Lower lobe of right lung (tissue), 2 donors: ENCODE results near the gene CACNA1I. TPM values are rescaled to one million over a fixed set of nuclear protein-coding genes. Genes with fewer than 3 reads are reported as not detected.

Experiments
- ATAC-seq, 2 donors: fragments of 200-7000 bp; cut with Tn5 transposase; one replicate each; pipeline ENCODE4 v1.9.1; 2020 to 2022; ENCODE audit warnings: mild to moderate bottlenecking in 2 of 2, moderate library complexity in 2 of 2
- DNase-seq: peaks from one replicate; pipeline ENCODE4 v3.0.0-alpha.2; 2020
- H3K27ac ChIP-seq: fragments of 200-600 bp; one replicate; pipeline ENCODE4 v1.8.0; 2022
- H3K27me3 ChIP-seq: fragments of 200-600 bp; one replicate; pipeline ENCODE4 v1.8.0; 2022; ENCODE audit warnings: low read depth
- H3K36me3 ChIP-seq: fragments of 200-600 bp; one replicate; pipeline ENCODE4 v1.8.0; 2022; ENCODE audit warnings: mild to moderate bottlenecking
- H3K4me1 ChIP-seq: fragments of 200-600 bp; one replicate; pipeline ENCODE4 v1.8.0; 2022
- H3K4me3 ChIP-seq: fragments of 200-600 bp; one replicate; pipeline ENCODE4 v1.8.0; 2022; ENCODE audit warnings: mild to moderate bottlenecking
- H3K9me3 ChIP-seq: fragments of 200-600 bp; one replicate; pipeline ENCODE4 v1.8.0; 2022
- CTCF ChIP-seq: fragments of 200-600 bp; IDR thresholded peaks from one replicate; pipeline ENCODE4 v1.8.0; 2022; ENCODE audit warnings: antibody characterized with exemption, mild to moderate bottlenecking
- intact Hi-C: fragments of 100-400 bp; cut with DNase I; formaldehyde crosslinking; loops from one replicate; pipeline ENCODE4 v1.11.0; 2022
- total RNA-seq: library from RNA; stranded (reverse); fragmentation: NEBNext Ultra II Directional; extraction: Animal tissue kit (Norgen Biotek cat#: 25700); gene quantifications from one replicate; pipeline ENCODE4 v1.2.1, GENCODE V29; 2021
- donor health status: DM: no; HTN: yes; CAD: no; lungs with severe emphysema.

CACNA1I gene
- total RNA-seq, 1 donor from 2014 or later, result 0.21 TPM

DNA sequence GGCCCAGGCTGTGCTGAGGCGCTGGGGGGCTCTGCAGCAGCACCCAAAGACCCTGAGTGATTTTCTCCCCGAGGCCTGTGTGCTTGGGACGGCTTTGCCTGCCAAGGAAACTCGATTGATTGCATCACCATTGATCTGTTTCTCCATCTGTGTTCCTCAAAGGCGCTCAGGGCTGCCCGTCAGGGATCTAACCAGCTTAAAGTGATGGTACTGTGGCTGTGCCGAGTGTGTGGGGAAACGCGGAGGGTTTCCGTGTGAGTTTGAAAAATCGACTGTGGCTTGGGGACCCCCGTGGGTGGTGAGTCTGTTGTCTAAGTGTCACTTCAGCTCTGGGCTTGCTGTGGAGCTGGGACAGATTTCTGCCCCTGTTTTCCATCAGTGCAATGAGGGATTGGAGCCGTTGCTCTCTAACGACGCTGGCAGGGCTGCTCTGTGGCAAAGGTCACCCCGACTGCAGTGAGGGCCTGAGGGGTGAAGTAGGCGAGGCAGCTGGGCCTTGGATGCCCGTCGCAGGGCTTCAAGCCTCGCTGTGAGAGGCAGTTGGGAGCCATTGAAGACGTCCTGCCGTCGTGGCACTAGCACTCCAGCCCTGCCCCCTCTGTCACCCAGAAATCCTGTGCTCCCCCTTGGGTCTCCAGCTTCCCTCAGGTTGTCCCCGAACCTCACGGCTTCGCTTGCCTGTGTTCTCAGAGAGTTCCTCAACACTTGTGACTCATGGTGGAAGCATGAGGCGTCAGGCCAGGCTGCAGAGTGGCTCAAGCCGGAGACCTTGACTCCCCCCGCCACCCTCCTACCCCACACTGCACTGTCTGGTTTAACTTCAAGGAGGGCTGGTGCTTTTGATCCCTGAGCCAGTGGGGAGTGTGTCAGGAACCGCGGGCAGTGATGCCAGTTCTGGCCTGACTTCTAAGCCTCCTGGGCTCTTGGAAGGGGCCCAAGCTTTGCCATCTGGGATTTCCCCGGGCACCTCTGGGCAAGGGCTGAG, 21.8 kb downstream of the CACNA1I start:
- no peaks in the 10 kb centered on the region for H3K4me1 ChIP-seq
- ATAC-seq, result peak; percentile 47 to 72
- no peak for DNase-seq
- no peaks in the 10 kb centered on the region for H3K9me3 ChIP-seq
- H3K27ac ChIP-seq, result no peak overlapping the region
- no peak for TF ChIP-seq CTCF
- no peaks in the 10 kb centered on the region for H3K36me3 ChIP-seq
- intact Hi-C loops, result no loop called here
- H3K4me3 ChIP-seq, result no peak overlapping the region
- peaks cover 51% of the 10 kb centered on the region for H3K27me3 ChIP-seq

DNA sequence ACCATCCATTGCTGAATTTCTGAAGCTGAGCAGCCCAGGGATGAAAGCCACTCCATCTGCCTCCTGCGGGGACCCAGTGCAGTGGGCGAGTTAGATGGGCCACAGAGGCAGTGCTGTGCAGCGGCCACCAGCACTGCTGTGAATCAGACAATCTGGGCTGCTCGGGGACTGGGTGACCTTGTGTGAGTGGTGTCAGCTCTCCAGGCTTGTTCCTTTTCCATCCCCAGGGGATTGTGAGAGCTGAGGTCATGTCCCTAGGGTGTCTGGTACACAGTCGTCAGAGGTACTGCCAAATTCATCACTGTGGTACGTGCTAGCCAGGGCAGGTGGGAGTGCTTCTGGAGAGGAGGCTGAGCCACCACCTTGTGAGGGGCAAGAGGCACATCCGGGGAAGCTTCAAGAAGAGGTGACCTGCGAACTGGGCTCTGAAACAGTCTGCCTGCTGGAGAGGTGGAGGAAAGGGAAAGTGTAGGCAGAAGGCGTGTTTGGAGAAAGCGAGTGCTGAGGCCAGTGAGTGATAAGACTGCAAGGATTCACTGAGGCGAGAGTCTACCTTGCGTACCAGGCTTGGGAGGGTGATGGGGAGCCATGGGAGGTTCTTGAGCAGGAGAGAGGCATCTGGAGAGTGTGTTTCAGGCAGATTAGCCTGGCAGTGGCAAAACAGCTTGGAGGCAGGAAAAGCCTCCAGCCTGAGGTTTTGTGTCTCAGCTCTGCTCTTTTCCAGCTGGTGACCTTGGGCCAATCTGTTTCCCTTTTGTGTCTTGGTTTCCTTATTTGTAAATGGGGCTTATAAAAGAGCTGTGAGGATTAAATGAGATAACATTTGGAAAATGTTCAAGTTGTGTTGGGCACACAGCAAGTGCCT, 22.7 kb downstream of the CACNA1I start:
- DNase-seq (no peak), ATAC-seq (peak in 1 of 2 donors; percentile 5)
- H3K36me3 ChIP-seq, result no peaks in the 10 kb centered on the region
- H3K4me1 ChIP-seq, result no peaks in the 10 kb centered on the region
- H3K27ac ChIP-seq, result no peak overlapping the region
- peaks cover 60% of the 10 kb centered on the region for H3K27me3 ChIP-seq
- no peak for TF ChIP-seq CTCF
- no peak overlapping the region for H3K4me3 ChIP-seq
- intact Hi-C loops, result no loop called here
- no peaks in the 10 kb centered on the region for H3K9me3 ChIP-seq

DNA sequence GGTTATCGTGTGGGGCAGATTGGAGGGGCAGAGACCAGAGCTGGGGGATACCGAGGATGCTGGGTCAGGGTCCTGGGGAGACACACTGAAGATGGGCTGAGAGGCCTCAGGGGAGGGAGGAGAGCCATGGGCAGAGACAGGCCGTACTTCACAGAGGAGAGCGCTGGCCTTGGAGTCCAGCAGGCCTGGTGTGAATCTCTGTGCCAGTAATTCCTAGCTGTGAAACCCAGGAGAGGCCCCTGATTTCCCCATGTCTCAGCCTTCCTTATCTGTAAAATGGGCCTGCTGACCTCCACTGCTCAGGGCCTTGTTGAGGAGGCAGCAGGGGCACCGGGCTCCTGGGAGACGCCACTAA, 23.4 kb downstream of the CACNA1I start:
- intact Hi-C loops, result no loop called here
- peaks cover 66% of the 10 kb centered on the region for H3K27me3 ChIP-seq
- DNase-seq (no peak), ATAC-seq (no peak)
- H3K36me3 ChIP-seq, result no peaks in the 10 kb centered on the region
- H3K4me1 ChIP-seq, result no peaks in the 10 kb centered on the region
- no peak overlapping the region for H3K4me3 ChIP-seq
- H3K27ac ChIP-seq, result no peak overlapping the region
- no peaks in the 10 kb centered on the region for H3K9me3 ChIP-seq
- TF ChIP-seq CTCF, result no peak

DNA sequence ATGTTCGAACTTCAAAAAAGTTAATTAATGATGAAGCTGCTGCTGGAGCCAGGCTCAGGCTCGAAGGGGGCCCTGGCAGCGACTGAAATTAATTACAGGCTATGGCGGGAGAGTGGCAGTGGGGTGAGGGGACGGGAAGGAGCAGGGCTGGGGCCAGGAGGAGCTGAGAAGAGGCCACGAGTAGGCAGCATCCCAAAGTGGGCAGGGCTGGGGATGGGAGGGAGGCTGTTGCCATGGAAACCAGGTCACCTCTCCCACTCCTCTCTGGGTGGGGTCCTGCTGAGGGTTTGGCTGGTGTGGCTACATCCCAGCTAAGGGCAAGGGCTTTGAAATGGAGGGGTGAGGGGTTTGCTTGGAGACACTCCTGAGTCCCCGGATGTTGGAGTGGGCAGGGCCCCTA, 23.9 kb downstream of the CACNA1I start:
- no peak for ATAC-seq
- intact Hi-C loops, result no loop called here
- Histone ChIP-seq H3K27me3 (peaks cover 66% of the 10 kb centered on the region), H3K9me3 (no peaks in the 10 kb centered on the region), H3K4me3 (no peak overlapping the region), H3K27ac (no peak overlapping the region), H3K36me3 (no peaks in the 10 kb centered on the region), H3K4me1 (no peaks in the 10 kb centered on the region)
- no peak for DNase-seq
- no peak for TF ChIP-seq CTCF

- no peaks in the 10 kb centered on the region for H3K36me3 ChIP-seq
- no peak for ATAC-seq
- no peak for TF ChIP-seq CTCF
- H3K4me3 ChIP-seq, result no peak overlapping the region
- intact Hi-C loops, result no loop called here
- peaks cover 69% of the 10 kb centered on the region for H3K27me3 ChIP-seq
- no peak overlapping the region for H3K27ac ChIP-seq
- no peak for DNase-seq
- no peaks in the 10 kb centered on the region for H3K4me1 ChIP-seq
- H3K9me3 ChIP-seq, result no peaks in the 10 kb centered on the region
These were observed 25.1 kb downstream of the CACNA1I start for GRCh38 chr22:39595622-39596172.
